Right lobe of liver (tissue), 4 donors: Measurements from ENCODE around the gene ZNF827.

Experiments used
- CTCF ChIP-seq, 4 donors: fragments of 200-600 bp in 3 of 4; fragments of 450-650 bp in 1 of 4; IDR thresholded peaks; one replicate each; pipeline versions ENCODE4 v1.5.1 to v1.8.0; 2016 to 2022; ENCODE audit warnings: antibody characterized with exemption in 4 of 4, mild to moderate bottlenecking in 2 of 4
- POLR2A ChIP-seq: fragments of 450-650 bp; IDR thresholded peaks from one replicate; pipeline ENCODE4 v1.6.1; 2017; ENCODE audit warnings: antibody characterized with exemption, mild to moderate bottlenecking
- donor health status: DM: no; HTN: no; CAD: no.
- donor health status: DM: no; HTN: no; CAD: no.
- donor health status: DM: no; HTN: yes; CAD: no.

- TF ChIP-seq CTCF (IDR thresholded peaks at IDR 0.05): no peak
- no peak for TF ChIP-seq POLR2A
These were observed 203.3 kb downstream of the ZNF827 start for GRCh38 chr4:145735347-145735675.
